Epithelial cell of prostate (primary cell): ENCODE results near the gene CALM1.
"Not testable (repeated sequence)": the region's sequence is repeated elsewhere in the genome, so short reads cannot be mapped to it uniquely, and the experiment has no call there.

Experiments used
- DNase-seq: peaks from one replicate; pipeline ENCODE4 v3.0.0-alpha.2; 2011; ENCODE audit warnings: low read depth, low spot score
- H3K27ac ChIP-seq: fragments of 450-650 bp; 2 replicates; pipeline ENCODE4 v1.5.1; 2017; ENCODE audit warnings: mild to moderate bottlenecking

CALM1 gene

GRCh38 chr14:90383126-90383730 lies 13.6 kb upstream of the CALM1 start:
- peak overlapping the region; percentile 91 for H3K27ac ChIP-seq
- peak; percentile 97 for DNase-seq

GRCh38 chr14:90383731-90384542 lies 12.9 kb upstream of the CALM1 start:
- DNase-seq: no peak
- peak overlapping the region; percentile 91 for H3K27ac ChIP-seq

- no peak for DNase-seq
- H3K27ac ChIP-seq: peak overlapping the region; percentile 91
Observed at GRCh38 chr14:90384543-90384911, 12.3 kb upstream of the CALM1 start.

- no peak for DNase-seq
- H3K27ac ChIP-seq: no peak overlapping the region
Observed at GRCh38 chr14:90386321-90386720, 10.5 kb upstream of the CALM1 start.

GRCh38 chr14:90387206-90387760 lies 9.5 kb upstream of the CALM1 start:
- DNase-seq: no peak
- H3K27ac ChIP-seq: no peak overlapping the region

- DNase-seq: peak; percentile 66
Observed at GRCh38 chr14:90388437-90388836, 8.4 kb upstream of the CALM1 start.

GRCh38 chr14:90388982-90389381 lies 7.8 kb upstream of the CALM1 start:
- H3K27ac ChIP-seq: peak overlapping the region; percentile 18
- peak; percentile 62 for DNase-seq

More at GRCh38 chr14:90388437-90388836, 8.4 kb upstream of the CALM1 start:
- H3K27ac ChIP-seq: peak overlapping the region; percentile 18

- no peak for DNase-seq
- no peak overlapping the region for H3K27ac ChIP-seq
Observed at GRCh38 chr14:90393966-90394365, 2.9 kb upstream of the CALM1 start.

GRCh38 chr14:90394782-90395181 lies 2.0 kb upstream of the CALM1 start:
- not testable (repeated sequence) for H3K27ac ChIP-seq, DNase-seq

GRCh38 chr14:90397425-90398314 lies 841 bp downstream of the CALM1 start:
- no peak for DNase-seq
- peak overlapping the region; percentile 85 for H3K27ac ChIP-seq

- H3K27ac ChIP-seq: peak overlapping the region; percentile 85
- no peak for DNase-seq
Observed at GRCh38 chr14:90398315-90398839, 1.5 kb downstream of the CALM1 start.

GRCh38 chr14:90398841-90399540 lies 2.2 kb downstream of the CALM1 start:
- peak overlapping the region; percentile 85 for H3K27ac ChIP-seq
- no peak for DNase-seq

- peak; percentile 54 for DNase-seq
- H3K27ac ChIP-seq: peak overlapping the region; percentile 85
Observed at GRCh38 chr14:90399541-90400444, 3.0 kb downstream of the CALM1 start.

- no peak for DNase-seq
- peak overlapping the region; percentile 85 for H3K27ac ChIP-seq
Observed at GRCh38 chr14:90400904-90401561, 4.2 kb downstream of the CALM1 start.

- no peak for DNase-seq
- H3K27ac ChIP-seq: no peak overlapping the region
Observed at GRCh38 chr14:90402016-90402415, 5.2 kb downstream of the CALM1 start.

- H3K27ac ChIP-seq: no peak overlapping the region
- no peak for DNase-seq
Observed at GRCh38 chr14:90403065-90403464, 6.2 kb downstream of the CALM1 start.

- no peak overlapping the region for H3K27ac ChIP-seq
Observed at GRCh38 chr14:90405101-90405500, 8.3 kb downstream of the CALM1 start.

GRCh38 chr14:90405755-90406154 lies 8.9 kb downstream of the CALM1 start:
- no peak for DNase-seq
- H3K27ac ChIP-seq: peak overlapping the region; percentile 17

More at GRCh38 chr14:90405101-90405500, 8.3 kb downstream of the CALM1 start:
- DNase-seq: no peak
